Renal pelvis (tissue), 4 donors: ENCODE data around the gene AGT. TPM values are rescaled to one million over a fixed set of nuclear protein-coding genes. Genes with fewer than 3 reads are reported as not detected.
"Not testable (repeated sequence)": the region's sequence is repeated elsewhere in the genome, so short reads cannot be mapped to it uniquely, and the experiment has no call there.

Source experiments
- DNase-seq: peaks from one replicate; pipeline ENCODE4 v3.0.0-alpha.2; 2013
- polyA plus RNA-seq, 3 donors: library from polyadenylated mRNA; unstranded; fragments of 120-200 nt; gene quantifications; one replicate each; pipeline ENCODE4 v1.2.1, GENCODE V29; 2013; ENCODE audit not compliant: insufficient read length in 3 of 3

The AGT gene
- polyA plus RNA-seq, 3 donors = 38.9 to 54.8 (median 51.0) TPM

DNA sequence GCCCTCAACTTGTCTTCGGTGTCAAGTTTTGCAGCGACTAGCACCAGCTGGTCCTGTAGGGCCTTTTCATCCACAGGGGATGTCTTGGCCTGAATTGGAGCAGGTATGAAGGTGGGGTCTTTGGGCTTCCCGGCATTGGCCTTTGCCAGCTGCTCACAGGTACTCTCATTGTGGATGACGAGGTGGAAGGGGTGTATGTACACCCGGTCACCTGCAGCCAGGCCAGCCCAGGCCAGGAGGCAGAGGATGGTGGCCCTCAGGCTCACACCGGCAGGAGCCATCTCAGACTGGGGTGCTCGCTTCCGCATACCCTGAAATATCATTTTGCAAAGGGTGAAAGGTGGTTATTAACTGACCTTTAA is 3.4 kb downstream of the AGT start:
- DNase-seq = no peak

DNA sequence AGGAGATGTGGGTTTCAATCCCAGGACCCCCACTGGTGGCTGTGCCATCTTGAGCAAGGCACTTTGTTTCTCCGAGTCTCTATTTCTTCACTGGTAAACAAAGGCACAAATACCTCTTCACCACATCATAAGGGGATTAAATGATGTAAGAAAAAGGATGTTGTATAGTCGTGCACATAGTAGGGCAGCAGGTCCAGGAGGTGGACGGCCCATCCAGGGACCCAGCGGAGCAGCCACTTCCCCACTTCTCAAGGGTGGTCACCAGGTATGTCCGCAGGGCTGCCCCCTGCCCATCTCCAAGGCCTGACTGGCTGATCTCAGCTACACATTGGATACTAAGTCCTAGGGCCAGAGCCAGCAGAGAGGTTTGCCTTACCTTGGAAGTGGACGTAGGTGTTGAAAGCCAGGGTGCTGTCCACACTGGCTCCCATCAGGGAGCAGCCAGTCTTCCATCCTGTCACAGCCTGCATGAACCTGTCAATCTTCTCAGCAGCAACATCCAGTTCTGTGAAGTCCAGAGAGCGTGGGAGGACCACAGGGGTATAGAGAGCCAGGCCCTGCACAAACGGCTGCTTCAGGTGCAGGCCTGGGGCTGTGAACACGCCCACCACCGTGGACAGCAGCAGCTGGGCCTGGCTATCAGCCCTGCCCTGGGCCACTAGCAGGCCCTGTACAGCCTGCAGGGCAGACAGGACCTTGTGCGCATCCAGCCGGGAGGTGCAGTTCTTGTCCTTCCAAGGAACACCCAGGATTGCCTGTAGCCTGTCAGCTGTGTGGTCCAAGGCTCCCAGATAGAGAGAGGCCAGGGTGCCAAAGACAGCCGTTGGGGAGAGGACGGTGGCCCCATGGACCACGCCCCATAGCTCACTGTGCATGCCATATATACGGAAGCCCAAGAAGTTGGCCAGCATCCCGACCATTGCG is 4.0 kb downstream of the AGT start:
- DNase-seq = no peak

DNA sequence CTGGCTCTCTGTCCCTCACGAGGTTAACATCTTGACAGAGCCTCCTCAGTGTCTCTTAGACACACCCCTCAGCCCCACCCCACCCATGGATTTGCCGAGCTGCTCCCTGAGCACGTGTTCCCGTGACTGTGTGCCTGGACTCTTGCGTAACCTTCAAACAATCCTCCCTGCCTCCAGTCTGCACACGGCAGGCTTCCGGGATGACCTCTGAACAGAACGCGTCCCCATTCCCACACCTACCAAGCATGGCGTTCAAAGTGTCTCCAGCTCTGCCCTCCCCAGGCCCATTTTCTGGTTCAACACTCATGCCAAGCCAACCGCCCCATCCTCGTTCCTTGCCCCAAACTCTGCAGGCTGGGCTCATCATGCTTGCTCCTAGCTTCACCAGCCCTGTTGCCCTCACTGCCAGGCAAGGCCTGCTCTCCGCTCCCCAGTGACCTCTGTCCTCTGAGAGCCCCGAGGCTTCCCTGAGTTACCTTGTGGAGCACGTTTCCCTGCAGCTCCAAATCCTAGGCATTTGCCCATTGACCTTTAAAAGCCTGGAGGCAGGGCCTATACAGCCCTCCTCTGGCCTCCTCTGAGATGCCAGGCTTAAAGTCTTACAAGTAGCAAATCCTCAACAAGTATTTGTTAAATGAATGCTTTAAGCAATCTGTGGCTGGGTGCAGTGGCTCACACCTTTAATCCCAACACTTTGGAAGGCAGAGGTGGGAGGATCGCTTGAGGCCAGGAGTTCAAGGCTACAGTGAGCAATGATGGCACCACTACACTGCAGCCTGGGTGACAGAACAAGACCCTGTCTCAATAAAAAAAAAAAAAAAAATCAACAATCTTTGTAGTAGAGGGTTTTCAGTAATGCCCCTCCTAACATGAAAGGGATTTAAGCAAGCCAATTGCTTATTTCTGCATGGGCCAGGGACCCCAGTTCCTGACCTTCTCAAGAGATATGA is 5.0 kb downstream of the AGT start:
- DNase-seq = no peak

DNA sequence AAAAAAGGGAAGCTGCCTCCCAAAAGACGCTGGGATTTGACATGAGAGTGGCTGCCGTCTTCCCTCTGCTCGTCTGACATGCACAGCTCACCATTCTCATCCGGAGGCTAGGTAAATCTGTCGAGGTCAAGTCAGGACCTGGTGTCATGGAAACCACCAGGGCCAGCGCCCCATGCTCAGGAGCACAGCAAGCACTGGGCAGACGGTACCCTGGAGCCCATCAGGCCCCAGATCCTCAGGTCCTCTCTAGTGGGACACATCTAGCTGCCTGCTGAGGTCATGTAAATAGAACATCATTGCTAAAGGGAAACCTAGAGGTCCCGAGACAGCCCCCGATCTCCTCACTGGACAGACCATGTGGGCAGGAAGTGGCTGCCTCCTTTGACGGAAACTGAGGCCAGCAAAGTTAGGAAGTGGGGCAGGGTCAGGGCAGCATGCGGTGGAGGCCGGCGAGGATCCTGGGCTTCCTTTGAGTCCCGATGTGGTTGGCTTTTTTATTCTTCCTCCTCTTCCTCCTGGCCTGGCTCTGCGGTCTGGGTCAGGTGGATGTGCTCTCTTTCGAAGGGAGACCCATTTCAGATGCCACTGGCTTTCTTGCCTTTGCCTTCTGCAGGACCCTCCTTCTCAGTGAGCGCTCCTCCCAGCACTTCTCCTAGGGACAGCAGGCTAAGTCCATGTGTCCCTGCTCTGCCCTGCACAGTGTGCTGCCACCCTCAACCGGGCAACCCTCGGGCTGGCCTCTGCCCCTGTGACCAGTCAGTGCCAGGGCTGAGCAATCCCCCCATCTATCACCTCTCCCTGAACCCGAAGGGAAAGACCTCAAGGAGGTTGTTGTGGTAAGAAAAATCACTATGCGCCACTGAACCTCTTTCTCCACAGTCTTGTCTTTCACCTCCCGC is 5.9 kb downstream of the AGT start:
- no peak for DNase-seq

DNA sequence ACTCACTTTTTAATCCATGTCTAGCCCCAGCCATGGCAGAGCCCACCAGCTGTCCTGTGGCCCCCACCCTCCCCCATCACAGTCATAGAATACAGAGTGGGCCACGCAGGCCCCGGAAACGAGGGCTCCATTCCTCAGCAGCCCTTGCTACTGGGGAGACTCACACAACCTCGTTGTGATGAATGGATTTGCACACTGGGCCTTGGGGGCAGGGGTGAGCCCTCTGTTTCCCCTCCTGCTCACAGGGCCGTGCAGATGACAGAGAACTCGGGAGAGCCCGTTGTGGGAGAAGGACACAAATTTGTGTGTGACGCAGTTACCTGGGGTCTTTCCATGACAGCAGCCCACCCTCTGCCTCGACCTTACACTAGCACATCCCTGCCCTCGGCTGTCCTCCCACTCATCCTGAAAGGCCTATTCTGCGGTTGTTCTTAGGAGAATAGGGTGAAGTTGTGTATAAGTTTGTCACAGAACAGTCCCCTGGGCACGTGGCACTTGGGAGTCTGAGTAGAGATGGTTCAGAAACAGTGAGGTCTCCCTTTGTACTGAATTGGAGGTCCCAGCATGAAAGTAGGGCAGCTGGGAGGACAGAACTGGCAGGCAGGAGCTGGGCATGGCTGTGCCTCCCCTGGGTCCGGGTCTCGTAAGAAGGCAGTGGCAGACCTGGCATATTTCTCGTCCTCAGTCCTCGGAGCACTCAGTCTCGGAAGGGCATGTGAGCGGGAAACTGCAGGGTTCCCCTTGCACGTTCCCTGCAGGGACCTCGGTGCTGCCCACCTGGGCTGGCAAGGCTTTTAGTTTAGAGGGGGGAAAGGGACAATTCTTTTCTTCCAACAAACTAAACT is 6.8 kb downstream of the AGT start:
- DNase-seq = no peak

DNA sequence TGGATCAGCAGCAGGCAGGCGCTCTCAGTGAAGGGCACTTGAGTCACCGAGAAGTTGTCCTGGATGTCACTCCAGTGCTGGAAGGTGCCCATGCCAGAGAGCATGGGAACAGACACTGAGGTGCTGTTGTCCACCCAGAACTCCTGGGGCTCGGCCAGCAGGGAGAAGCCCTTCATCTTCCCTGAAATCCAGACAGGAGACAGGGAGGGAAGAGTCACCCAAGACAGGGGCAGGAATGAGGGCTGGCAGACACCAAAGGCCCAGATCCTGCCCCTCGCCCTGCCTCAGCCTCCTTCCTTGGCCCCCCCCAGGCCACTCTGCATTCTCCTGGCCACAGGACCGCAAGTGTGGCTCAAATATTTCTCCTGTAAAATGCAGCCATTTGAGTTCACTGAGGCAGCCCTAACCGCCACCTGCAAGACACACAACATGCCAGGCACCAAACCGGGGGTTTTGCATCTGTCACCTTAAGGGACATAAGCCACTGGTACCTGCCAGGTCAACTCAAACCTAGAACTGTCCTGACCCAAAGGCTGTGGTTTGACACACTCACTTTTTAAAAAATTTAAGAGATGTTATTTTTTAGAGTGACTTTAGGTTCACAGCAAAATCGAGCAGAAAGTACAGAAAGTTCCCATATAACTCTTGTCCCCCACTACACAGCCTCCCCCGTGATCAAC is 7.8 kb downstream of the AGT start:
- no peak for DNase-seq

DNA sequence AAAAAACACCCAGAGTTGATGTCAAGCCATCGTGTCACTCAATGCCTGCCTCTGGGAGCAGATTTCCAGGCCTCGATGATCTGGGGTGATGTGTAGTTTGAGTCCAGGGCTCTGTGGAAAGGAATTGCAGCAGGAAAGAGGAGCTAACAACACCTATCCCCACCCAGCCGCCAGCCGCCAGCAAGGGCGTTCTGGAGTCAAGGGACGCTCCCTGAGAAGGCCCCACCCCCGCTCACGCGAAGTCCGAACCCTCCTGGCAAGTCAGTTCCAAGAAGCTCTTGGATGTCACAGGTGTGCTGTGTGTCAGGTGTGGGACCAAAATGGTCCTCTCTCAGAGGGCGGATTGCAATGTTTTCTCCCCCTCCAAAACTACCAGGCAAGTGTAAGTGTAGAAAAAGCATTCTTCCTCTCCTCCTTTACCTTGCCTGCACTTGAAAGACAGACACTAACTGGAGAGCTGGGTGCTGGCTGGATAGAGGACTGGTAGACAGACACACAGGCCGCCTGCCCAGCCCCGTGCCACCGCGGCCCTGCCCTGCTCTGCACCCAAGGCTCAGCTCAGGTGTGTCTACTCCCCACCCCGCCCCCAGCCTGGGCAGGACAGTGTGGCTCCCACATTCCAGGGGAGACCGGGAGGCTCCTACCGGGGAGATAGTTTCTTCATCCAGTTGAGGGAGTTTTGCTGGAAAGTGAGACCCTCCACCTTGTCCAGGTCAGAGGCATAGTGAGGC is 8.5 kb downstream of the AGT start:
- no peak for DNase-seq

DNA sequence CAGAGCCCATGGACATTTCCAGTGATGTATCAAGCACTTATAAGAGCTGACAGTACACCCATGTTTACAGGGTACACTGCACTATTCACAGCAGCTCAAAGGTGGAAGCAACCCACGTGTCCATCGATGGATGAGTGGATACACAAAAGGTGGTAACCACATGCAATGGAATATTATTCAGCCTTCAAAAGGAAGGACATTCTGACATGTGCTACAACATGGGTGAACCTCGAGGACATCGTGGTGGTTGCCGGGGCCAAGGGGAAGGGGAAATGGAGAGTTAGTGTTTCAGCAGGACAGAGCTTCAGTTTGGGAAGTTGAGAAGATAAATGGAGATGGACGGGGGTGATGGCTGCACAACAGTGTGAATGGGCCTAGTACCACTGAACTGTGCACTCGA is 9.1 kb downstream of the AGT start:
- no peak for DNase-seq

DNA sequence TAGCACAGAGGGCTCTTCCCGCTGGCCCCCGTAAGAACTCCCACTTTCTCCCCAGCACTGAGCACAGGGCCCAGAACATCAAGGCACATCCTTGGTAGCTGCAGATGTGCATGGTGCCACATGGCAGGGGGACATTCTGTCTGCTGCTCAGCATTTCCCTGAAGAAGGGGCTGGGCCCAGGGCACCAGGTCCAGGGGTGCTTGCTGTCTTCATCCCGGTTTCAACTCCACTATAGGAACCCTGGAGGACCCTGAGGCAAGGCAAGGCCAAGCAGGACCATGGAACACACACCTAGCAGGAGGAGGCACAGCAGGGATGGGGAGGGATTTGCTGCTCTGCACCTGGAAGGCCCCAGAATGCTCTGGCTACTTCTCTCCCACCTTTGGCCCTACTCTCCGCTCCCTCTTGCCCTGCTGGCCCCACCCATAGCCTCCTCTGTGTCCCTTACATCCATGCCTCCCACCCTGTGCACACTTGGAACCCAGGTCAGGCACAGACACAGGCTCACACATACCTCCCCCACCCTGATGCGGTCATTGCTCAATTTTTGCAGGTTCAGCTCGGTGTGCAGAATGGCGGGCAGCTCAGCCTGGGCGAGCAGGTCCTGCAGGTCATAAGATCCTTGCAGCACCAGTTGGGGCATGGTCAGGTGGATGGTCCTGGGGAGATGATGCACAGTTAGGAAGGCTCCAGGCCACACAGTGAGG is 10.1 kb downstream of the AGT start:
- DNase-seq = no peak

DNA sequence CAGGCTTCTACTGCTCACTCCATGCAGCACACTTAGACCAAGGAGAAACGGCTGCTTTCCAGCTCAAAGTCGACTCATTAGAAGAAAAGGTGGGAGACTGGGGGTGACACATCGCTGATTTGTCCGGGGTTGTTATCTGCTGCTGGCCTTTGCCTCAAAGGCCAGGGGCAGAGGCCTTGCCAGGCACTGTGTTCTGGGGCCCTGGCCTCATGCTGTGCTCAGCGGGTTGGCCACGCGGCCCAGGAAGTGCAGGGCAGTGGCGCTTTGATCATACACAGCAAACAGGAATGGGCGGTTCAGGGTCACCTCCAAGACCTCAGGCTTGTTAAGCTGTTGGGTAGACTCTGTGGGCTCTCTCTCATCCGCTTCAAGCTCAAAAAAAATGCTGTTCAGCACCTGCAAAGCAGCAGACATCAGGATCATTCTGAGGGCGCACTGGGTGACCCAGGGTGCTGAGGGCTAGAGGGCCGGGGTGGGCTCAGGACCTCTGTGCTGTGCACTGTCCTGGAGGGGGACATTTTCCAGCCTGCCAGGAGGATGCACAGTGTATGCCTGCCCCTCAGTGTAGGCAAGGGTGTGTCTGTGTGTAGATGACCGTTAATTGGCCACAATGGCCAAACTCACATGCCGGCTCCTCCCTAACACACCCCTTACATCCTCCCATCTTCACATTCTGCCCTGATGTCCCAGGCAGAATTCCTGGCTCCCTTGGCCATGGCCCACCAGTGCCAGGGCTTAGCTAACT is 10.8 kb downstream of the AGT start:
- DNase-seq = peak; percentile 37

DNA sequence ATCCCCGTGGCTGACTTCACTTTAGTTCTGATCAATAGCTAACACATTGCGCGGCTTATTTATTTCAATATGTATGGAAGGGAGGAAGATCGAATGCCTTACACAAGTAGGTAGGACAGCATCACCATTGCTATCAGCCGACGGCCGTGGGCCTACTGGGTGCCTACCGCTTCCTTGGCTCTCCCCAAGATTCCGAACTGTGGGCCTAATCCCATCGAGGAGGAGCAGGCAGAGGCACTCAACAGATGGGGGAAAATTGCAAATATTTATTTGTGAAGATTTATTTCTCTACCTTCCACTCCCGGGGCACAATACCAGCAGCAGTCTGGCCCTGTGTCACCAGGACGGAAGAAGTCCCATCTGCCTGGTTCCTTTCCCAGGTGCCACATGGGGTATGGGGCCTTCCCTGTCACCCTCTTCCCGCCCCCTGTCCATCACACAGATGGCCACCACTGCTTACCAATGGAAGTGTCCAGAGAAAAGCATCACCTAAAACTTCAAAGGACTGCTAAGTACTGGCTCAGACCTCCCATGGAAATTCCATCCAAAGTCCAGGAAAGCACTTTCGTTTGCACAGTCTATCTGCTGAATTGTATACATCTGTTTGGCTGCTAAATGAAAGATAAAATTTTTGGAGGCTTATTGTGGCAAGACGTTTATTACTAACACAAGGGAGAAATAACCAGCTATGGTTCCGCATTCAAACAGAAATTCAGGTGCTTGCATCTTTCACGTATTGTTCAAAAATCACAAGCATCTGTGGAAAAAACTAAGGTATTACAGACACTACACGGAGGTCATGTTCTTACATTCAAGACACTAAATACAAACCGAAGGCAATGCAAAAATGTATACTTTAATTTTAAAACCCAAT is 11.8 kb downstream of the AGT start:
- no peak for DNase-seq

DNA sequence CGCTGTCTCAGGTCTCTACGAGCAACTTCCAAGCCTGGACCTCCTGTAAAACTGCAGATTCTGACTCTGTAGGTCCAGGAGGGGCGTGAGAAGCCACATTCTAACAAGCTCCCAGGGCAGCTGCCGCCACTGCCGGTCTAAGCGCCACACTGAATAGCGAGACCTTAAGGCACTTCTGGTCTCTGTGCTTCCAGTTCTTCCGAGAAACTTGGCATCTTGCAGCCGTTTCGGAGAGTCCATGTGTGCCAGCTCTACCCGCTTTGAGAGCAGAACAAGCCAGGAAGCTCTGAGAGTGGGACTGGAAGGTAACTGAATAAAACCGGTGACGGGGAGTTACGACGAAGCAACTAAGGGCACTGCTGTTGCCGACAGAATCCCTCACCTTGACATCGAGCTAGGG is 12.5 kb downstream of the AGT start:
- DNase-seq = no peak

DNA sequence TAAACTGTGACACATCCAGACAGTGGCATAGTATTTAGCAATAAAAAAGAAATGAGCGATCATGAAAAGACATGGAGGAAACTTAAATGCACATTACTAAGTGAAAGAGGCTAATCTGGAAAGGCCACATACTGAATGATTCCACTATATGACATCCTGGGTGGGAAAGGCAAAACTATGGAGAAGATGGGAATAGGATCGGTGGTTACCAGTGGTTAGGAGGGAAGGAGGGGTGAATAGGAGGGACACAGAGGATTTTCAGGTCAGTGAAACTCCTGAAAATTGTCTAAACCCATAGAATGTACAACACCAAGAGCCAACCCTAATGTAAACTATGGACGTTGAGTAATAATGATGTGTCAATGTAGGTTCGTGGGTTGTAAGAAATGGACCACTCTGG is 13.8 kb downstream of the AGT start:
- DNase-seq = no peak

DNA sequence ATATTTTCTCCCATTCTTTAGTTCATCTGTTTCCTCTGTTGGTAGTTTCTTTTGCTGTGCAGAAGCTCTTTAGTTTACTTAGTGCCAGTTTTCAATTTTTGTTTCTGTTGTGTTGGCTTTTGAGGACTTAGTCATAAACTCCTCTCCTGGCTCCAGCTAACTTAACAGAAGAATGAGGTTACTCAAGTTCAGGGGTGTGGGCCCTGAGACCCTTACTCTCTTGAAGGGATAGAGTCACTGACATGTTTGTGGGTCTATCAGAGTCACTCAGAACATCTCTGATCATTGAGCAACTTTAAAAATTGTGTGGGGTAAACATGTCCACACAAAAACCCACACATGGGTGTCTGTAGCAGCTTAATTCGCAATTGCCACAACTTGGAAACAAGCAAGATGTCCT is 14.2 kb downstream of the AGT start:
- DNase-seq = no peak

DNA sequence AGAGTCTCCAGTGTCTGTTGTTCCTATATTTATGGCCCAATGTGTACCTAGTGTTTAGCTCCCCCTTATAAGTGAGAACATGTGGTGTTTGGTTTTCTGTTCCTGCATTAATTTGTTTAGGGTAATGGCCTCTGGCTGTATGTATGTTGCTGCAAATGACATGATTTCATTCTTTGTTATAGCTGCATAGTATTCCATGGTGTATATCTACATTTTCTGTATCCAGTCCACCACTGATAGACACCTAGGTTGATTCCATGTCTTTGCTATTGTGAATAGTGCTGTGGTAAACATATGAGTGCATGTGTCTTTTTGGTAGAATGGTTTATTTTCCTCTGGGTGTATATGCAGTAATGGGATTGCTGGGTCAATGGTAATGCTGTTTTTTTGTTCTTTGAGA is 15.0 kb downstream of the AGT start:
- not testable (repeated sequence) for DNase-seq

DNA sequence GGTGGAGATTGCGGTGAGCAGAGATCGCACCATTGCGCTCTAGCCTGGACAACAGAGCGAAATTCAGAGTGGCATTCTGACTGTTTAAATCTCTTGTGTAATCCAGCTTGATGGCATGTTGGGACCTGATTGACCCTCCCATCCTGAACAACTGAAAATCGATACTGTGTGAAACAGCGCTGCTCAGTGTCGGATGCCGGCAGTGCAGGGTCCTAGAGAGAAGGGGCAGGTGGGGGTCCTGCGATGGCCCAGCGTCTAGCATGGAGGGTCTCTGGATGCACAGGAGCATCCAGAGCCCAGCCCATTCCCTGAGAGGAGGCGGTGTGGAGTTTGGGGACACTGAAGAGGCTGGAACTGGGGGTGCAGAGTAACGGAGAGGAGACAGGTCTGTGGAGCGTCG is 15.8 kb downstream of the AGT start:
- DNase-seq = no peak
